ENCODE results near the gene FCHO2. TPM values are rescaled to one million over a fixed set of nuclear protein-coding genes. Genes with fewer than 3 reads are reported as not detected.

FCHO2 gene
- total and polyA plus RNA-seq, 2 of the 8 experiments (the other 6 are each of a cell fraction or from before 2014, with no cell fraction given): 4.3 to 15.7 TPM

- Histone ChIP-seq H3K23ac (ENCODE audit: insufficient read length) (no peak overlapping the region), H2BK120ac (replicated peaks; ENCODE audit: low read depth, low read length) (no peak overlapping the region), H2BK5ac (ENCODE audit: low read depth, low read length) (no peak overlapping the region), H2BK15ac (ENCODE audit: low read length) (no peak overlapping the region), H3K9ac (replicated peaks in 1 of 4; ENCODE audit: extremely low read depth in 1 of 4, low read depth in 3 of 4, low read length in 3 of 4) (no peak overlapping the region), H3K9me3 (ENCODE audit: insufficient read depth in 2 of 2, low read depth in 1 of 2, low read length in 1 of 2) (no peaks in the 10 kb centered on the region), H3K4ac (replicated peaks; ENCODE audit: insufficient read length, low read depth, low read length) (no peak overlapping the region), H3K79me2 (ENCODE audit: control insufficient read depth in 1 of 2, insufficient read depth in 2 of 2, low read length in 2 of 2) (no peaks in the 10 kb centered on the region), H2AK5ac (ENCODE audit: low read depth, low read length) (no peak overlapping the region), H3K4me3 (ENCODE audit: extremely low read depth in 1 of 4, insufficient read depth in 2 of 4, low read depth in 3 of 4, low read length in 4 of 4) (no peak overlapping the region), H2BK12ac (ENCODE audit: low read depth, low read length) (no peak overlapping the region), H3K23me2 (ENCODE audit: low read depth, low read length) (peaks cover 12% of the 10 kb centered on the region), H4K91ac (replicated peaks; ENCODE audit: insufficient read length, low read length) (no peak overlapping the region), H3K36me3 (ENCODE audit: control insufficient read depth in 2 of 4, insufficient read depth in 4 of 4, low read length in 3 of 4) (no peaks in the 10 kb centered on the region), H3K79me1 (ENCODE audit: low read depth, low read length) (no peaks in the 10 kb centered on the region), H4K5ac (ENCODE audit: insufficient read length, low read depth, low read length) (no peak overlapping the region), H4K8ac (ENCODE audit: extremely low read depth, insufficient read depth, low read length) (no peak overlapping the region), H3K14ac (ENCODE audit: insufficient read length) (no peak overlapping the region), H4K20me1 (replicated peaks in 1 of 2; ENCODE audit: control insufficient read depth in 1 of 2, insufficient read depth in 2 of 2, low read length in 2 of 2) (no peaks in the 10 kb centered on the region), H3K4me2 (ENCODE audit: insufficient read depth in 1 of 2, low read depth in 2 of 2, low read length in 2 of 2) (no peak overlapping the region), H2BK20ac (ENCODE audit: low read length) (no peak overlapping the region), H3K27me3 (replicated peaks in 1 of 4; ENCODE audit: control insufficient read depth in 3 of 4, extremely low read depth in 1 of 4, insufficient read depth in 3 of 4, low read length in 3 of 4) (peaks cover 0 to 31% (median 22%) of the 10 kb centered on the region in 4 experiments; a peak in 6 of 7 replicates), H3K27ac (ENCODE audit: low read depth, low read length) (no peak overlapping the region), H3K56ac (replicated peaks; ENCODE audit: insufficient read length, low read depth, low read length) (no peak overlapping the region), H2AFZ (ENCODE audit: low read length) (no peak overlapping the region), H3K4me1 (replicated peaks in 1 of 4; ENCODE audit: control insufficient read depth in 3 of 4, insufficient read depth in 4 of 4, low read length in 3 of 4) (peaks cover 0 to 3% (median 1%) of the 10 kb centered on the region in 4 experiments; a peak in 3 of 7 replicates), H3K18ac (ENCODE audit: extremely low read depth, low read length) (no peak overlapping the region)
- ChIA-PET CTCF (ENCODE audit: partially characterized antibody) (interaction anchor here (1.0 to 2.2 kb wide), 5 partner anchors 17 to 100 kb away, joined by 3 to 9 read pairs (median 3); no protein-coding TSS in a partner anchor), POLR2A (ENCODE audit: partially characterized antibody) (interaction anchor here (0.6 kb wide), 1 partner anchor 197 kb away, joined by 3 read pairs; no protein-coding TSS in a partner anchor)
- WGBS, 2 experiments (ENCODE audit: extremely low coverage in 1 of 2, insufficient coverage in 1 of 2, insufficient read length in 1 of 2, insufficient replicate concordance in 2 of 2, low coverage in 1 of 2, low lambda C conversion rate in 2 of 2, missing lambda C conversion rate in 1 of 2): 77% methylated on average over 2 of the region's 2 CpGs; no CpG with 5 or more reads in 1 of the 2 experiments
- TF ChIP-seq BACH1 (IDR thresholded peaks at IDR 0.05; ENCODE audit: low read length) (no peak), JUND (IDR thresholded peaks at IDR 0.05; ENCODE audit: low read length) (no peak), KDM5A (IDR thresholded peaks at IDR 0.05; ENCODE audit: low read length) (no peak), CEBPB (IDR thresholded peaks at IDR 0.05; ENCODE audit: low read depth, low read length) (no peak), SAP30 (IDR thresholded peaks at IDR 0.05; ENCODE audit: insufficient read depth, insufficient replicate concordance, low read length) (no peak)
- DNase-seq (ENCODE audit: low read depth in 1 of 2, low spot score in 2 of 2) (peak in 1 of 2 experiments; percentile 6), FAIRE-seq (no peak)
These were observed 160.7 kb downstream of the FCHO2 start for GRCh38 chr5:73116506-73116905.
